B cell (primary cell): ENCODE data around the gene PCDH9.

Source experiments
- EZH2 ChIP-seq: IDR thresholded peaks from 2 replicates; pipeline ENCODE4 v1.6.1; 2012; ENCODE audit warnings: borderline replicate concordance, low read depth, mild to moderate bottlenecking, moderate library complexity, low read length; ENCODE audit not compliant: insufficient read depth, poor library complexity, severe bottlenecking
- TF ChIP-seq, protein P1 (sequence below): fragments of 200-600 bp; IDR thresholded peaks from one replicate; pipeline ENCODE4 v1.8.0; 2022; ENCODE audit warnings: antibody characterized with exemption, mild to moderate bottlenecking

DNA sequence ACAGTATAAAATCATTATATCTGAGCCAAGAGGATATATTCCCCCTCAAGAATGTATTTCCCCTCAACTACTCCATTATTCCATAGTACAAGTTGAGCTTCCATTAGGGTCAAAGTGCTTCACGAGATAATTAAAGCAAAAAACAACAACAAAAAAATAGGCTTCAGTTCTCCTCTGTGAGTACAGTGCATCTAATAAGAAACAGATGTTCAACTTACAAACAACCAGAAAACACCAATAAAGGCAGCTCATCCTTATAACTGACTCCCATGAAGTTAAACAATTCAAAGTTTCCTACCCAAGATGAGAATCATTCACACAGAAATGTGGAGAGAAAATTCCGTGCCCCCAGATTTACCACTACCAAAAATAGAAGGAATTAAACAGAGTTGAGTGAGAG, 854.4 kb downstream of the PCDH9 start:
- TF ChIP-seq, protein P1, sequence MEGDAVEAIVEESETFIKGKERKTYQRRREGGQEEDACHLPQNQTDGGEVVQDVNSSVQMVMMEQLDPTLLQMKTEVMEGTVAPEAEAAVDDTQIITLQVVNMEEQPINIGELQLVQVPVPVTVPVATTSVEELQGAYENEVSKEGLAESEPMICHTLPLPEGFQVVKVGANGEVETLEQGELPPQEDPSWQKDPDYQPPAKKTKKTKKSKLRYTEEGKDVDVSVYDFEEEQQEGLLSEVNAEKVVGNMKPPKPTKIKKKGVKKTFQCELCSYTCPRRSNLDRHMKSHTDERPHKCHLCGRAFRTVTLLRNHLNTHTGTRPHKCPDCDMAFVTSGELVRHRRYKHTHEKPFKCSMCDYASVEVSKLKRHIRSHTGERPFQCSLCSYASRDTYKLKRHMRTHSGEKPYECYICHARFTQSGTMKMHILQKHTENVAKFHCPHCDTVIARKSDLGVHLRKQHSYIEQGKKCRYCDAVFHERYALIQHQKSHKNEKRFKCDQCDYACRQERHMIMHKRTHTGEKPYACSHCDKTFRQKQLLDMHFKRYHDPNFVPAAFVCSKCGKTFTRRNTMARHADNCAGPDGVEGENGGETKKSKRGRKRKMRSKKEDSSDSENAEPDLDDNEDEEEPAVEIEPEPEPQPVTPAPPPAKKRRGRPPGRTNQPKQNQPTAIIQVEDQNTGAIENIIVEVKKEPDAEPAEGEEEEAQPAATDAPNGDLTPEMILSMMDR: no peak
- TF ChIP-seq EZH2: no peak
